ENCODE measurements around the gene MRAP.

DNA sequence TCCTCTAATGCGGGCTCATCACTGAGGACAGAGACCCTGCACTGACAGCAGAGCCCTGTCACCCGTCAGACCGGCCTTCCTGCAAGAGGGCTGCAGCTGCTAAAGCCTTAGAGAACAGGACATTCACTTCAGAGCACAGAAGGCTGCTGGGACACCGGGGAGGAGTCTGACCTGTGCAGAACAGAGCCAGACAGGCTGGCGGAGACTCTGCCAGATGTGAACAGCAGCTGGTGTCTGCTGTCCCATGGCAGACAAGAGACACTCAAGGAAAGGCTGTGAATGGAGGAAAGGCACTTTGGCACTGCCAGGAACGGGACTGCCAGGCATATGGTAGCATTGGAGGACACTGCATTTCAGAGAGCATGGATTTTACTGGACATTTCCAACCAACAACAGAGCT is 21.4 kb downstream of the MRAP start:
- no peak for TF ChIP-seq POLR2AphosphoS5 (IDR thresholded peaks at IDR 0.05; ENCODE audit: insufficient read depth in 1 of 2, low read depth in 1 of 2)
- TF ChIP-seq POLR2A (IDR thresholded peaks at IDR 0.05) = no peak
- TF ChIP-seq, protein P1, sequence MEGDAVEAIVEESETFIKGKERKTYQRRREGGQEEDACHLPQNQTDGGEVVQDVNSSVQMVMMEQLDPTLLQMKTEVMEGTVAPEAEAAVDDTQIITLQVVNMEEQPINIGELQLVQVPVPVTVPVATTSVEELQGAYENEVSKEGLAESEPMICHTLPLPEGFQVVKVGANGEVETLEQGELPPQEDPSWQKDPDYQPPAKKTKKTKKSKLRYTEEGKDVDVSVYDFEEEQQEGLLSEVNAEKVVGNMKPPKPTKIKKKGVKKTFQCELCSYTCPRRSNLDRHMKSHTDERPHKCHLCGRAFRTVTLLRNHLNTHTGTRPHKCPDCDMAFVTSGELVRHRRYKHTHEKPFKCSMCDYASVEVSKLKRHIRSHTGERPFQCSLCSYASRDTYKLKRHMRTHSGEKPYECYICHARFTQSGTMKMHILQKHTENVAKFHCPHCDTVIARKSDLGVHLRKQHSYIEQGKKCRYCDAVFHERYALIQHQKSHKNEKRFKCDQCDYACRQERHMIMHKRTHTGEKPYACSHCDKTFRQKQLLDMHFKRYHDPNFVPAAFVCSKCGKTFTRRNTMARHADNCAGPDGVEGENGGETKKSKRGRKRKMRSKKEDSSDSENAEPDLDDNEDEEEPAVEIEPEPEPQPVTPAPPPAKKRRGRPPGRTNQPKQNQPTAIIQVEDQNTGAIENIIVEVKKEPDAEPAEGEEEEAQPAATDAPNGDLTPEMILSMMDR (IDR thresholded peaks at IDR 0.05) = no peak

Data from vagina (tissue), 2 donors.